ENCODE measurements around the gene CD93.

The CD93 gene

GRCh38 chr20:23120261-23120660 is 34.1 kb upstream of the CD93 start:
- DNase-seq (ENCODE audit: low spot score) = no peak

- no peak for DNase-seq (ENCODE audit: low spot score)
Measured at GRCh38 chr20:23119456-23120216, 33.5 kb upstream of the CD93 start.

- DNase-seq (ENCODE audit: low spot score) = no peak
Measured at GRCh38 chr20:23118766-23119165, 32.6 kb upstream of the CD93 start.

- no peak for DNase-seq (ENCODE audit: low spot score)
Measured at GRCh38 chr20:23118144-23118543, 32.0 kb upstream of the CD93 start.

GRCh38 chr20:23117738-23118137 is 31.6 kb upstream of the CD93 start:
- DNase-seq (ENCODE audit: low spot score) = no peak

- DNase-seq (ENCODE audit: low spot score) = no peak
Measured at GRCh38 chr20:23116311-23117089, 30.4 kb upstream of the CD93 start.

- no peak for DNase-seq (ENCODE audit: low spot score)
Measured at GRCh38 chr20:23115822-23116221, 29.7 kb upstream of the CD93 start.

- DNase-seq (ENCODE audit: low spot score) = no peak
Measured at GRCh38 chr20:23114448-23115082, 28.4 kb upstream of the CD93 start.

- DNase-seq (ENCODE audit: low spot score) = no peak
Measured at GRCh38 chr20:23114018-23114417, 27.9 kb upstream of the CD93 start.

- no peak for DNase-seq (ENCODE audit: low spot score)
Measured at GRCh38 chr20:23112595-23112994, 26.5 kb upstream of the CD93 start.

GRCh38 chr20:23111944-23112342 is 25.8 kb upstream of the CD93 start:
- DNase-seq (ENCODE audit: low spot score) = no peak

GRCh38 chr20:23111307-23111943 is 25.3 kb upstream of the CD93 start:
- DNase-seq (ENCODE audit: low spot score) = no peak

- no peak for DNase-seq (ENCODE audit: low spot score)
Measured at GRCh38 chr20:23108871-23109270, 22.7 kb upstream of the CD93 start.

- DNase-seq (ENCODE audit: low spot score) = no peak
Measured at GRCh38 chr20:23107466-23107865, 21.3 kb upstream of the CD93 start.

- no peak for DNase-seq (ENCODE audit: low spot score)
Measured at GRCh38 chr20:23106271-23106851, 20.2 kb upstream of the CD93 start.

GRCh38 chr20:23105193-23105592 is 19.1 kb upstream of the CD93 start:
- no peak for DNase-seq (ENCODE audit: low spot score)

GRCh38 chr20:23103284-23104018 is 17.3 kb upstream of the CD93 start:
- DNase-seq (ENCODE audit: low spot score) = no peak

GRCh38 chr20:23101696-23102406 is 15.7 kb upstream of the CD93 start:
- no peak for DNase-seq (ENCODE audit: low spot score)

GRCh38 chr20:23100720-23101107 is 14.6 kb upstream of the CD93 start:
- DNase-seq (ENCODE audit: low spot score) = no peak

GRCh38 chr20:23099791-23100719 is 13.9 kb upstream of the CD93 start:
- no peak for DNase-seq (ENCODE audit: low spot score)

Measured in hematopoietic multipotent progenitor cell treated with erythropoietin and hydrocortisone succinate and interleukin-3 and kit ligand, for 15 days (in vitro differentiated cells).